ENCODE results near the gene POLR2A.

DNA sequence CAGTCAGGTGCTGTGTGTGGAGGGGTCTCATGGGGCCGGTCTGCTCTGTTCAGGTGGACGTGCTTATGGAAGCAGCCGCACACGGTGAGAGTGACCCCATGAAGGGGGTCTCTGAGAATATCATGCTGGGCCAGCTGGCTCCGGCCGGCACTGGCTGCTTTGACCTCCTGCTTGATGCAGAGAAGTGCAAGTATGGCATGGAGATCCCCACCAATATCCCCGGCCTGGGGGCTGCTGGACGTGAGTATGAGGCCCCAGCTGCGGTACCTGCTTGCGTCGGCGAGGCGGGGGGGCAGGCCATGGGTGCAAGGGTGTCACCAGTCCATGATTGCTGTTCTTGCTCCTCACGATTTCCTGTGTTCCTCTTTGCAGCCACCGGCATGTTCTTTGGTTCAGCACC, 27.9 kb downstream of the POLR2A start:
- TF ChIP-seq POLR2AphosphoS5 (IDR thresholded peaks at IDR 0.05), result no peak
- TF ChIP-seq POLR2A (IDR thresholded peaks at IDR 0.05), result no peak

All from stomach (tissue), 4 donors.